GM18499 (cell line): ENCODE data around the gene TPSD1.
"Not testable (repeated sequence)": the region's sequence is repeated elsewhere in the genome, so short reads cannot be mapped to it uniquely, and the experiment has no call there.

Experiments
- ATAC-seq: cut with Tn5 transposase; IDR thresholded peaks from one replicate; pipeline ENCODE4 v1.9.1; 2021; ENCODE audit warnings: moderate number of reproducible peaks; ENCODE audit not compliant: insufficient read depth, unreplicated experiment

Gene TPSD1

DNA sequence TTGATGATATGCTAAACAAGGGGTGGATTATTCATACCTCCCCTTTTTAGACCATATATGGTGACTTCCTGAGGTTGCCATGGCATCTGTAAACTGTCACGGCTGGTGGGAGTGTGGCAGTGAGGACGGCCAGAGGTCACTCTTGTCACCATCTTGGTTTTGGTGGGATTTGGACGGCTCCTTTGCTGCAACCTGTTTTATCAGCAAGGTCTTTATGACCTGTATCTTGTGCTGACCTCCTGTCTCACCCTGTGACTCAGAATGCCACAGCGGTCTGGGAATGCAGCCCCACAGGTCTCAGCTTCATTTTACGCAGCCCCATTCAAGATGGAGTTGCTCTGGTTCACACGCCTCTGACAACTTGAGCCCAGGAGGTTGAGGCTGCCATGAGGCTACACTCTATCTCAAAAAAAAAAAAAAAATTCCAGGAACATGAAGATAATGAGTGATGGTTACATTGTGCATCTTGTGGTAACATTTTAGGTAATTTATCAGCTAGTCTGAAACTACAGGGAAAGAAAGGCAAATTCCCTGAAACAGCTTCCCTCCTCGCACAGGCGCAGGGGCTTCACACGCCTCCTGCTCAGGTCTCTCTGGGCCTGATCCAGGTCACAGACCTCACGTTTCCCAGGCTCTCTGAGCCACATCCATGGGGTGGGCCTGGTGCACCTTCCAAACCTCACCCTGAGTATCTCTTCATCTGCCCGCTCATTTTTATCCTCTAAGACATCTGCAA lies 38.2 kb downstream of the TPSD1 start:
- ATAC-seq: no peak

DNA sequence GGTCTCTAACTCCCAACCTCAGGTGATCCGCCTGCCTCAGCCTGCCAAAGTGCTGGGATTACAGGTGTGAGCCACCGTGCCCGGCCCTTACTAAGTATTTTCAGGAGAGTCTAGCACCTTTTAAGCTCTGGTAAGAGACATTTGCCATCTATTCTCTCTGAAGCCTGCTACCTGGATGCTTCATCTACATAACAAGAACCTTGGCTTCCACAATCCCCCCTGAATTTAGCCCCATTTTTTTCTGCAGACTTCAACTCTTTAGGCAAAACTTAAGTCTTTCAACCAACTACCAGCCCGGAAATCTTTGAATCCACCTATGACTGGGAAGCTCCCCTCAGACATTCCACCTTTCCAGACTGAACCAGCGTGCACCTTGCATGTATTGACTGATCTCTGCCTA lies 39.6 kb downstream of the TPSD1 start:
- ATAC-seq: no peak

DNA sequence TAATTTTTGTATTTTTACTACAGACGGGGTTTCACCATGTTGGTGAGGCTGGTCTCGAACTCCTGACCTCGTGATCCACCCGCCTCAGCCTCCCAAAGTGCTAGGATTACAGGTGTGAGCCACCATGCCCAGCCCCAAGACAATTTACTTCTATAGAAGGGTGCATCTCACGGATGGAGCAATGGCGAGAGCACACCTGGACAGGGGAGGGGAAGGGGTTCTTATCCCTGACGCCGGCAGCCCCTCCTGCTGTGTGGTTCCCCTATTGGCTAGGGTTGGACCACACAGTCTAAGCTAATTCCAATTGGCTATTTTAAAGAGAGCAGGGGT lies 40.8 kb downstream of the TPSD1 start:
- not testable (repeated sequence) for ATAC-seq

DNA sequence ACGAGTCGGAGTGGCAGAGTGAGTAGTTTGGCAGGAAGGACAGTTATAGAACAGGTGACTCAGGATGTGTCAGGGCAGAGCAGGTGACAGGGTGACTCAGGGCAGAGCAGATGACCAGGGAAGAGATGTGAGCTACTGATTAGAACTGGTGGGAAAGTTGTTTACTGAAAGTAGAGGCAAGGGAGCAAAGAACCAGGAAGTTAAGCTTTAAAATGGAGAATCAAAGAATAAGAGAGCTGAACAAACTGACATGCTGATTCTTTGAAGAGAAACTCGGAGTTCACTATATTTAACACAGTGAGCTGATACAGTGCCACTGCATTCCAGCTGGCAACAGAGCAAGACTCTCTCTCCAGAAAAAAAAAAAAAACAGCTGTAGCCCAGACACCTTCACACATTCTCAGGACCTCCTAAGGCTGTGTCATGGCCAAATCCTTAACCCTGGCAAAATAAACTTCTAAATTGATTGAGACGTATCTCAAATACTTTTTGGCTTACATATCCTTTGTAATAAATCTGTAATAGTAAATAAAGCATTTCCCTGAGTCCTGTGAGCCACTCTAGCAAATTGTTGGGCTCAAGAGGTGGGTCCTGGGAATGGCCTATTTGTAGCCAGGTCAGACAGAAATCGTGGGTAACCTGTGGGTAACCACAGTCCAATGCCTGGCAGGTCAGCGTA lies 41.3 kb downstream of the TPSD1 start:
- no peak for ATAC-seq

DNA sequence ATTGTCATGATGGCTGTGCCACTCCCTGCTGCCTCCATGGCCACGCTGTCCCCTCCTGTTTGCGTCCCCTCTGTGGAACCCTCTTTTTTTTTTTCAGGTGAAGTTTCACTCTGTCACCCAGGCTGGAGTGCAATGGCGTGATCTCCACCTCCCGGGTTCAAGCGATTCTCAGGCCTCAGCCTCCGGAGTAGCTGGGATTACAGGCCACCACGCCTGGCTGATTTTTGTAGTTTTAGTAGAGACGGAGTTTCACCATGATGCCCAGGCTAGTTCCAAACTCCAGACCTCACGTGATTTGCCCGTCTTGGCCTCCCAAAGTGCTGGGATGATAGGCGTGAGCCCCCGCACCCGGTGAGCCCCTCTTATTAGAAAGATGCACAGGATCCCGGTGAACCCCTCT lies 42.5 kb downstream of the TPSD1 start:
- ATAC-seq: no peak

DNA sequence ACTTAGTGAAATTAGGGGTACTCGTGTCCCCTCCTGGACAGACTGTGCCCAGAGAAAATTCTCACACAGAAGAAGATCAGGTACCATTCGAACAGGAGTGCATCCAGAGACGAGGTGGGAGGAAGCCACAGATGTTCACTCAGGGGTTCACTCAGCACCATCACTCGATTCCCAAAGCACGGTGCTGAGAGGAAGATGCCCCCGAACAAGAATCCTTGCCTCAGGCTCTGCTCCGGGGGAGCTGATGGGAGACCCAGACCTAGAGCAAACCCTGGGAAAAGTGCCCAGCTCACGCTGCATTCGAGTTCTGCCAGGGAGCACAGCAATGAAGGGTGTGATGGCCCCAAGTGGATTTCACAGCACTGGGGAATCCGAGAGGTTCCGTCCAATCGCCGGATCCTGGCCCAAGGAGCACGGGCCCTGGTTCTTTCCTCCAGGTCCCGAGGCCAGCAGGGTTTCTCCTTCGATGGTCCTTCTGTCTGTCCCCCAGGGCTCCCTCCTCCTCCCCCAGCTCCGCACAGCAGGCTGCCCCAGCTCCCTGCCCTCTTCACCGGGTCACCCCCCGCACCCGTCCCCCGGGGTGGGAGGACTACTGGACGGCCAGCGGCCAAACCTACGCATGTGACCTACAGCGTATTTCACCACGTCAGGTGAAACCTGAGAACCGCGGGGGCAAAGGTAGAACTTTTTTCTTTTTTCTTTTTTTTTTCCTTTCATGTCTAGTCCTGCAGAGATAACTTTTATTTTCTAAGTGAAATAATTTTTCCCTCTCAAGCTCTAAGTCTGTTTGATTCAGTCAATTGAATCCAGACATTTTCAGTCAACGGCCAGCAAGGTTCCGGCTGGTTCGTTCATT lies 43.4 kb downstream of the TPSD1 start:
- ATAC-seq: no peak

DNA sequence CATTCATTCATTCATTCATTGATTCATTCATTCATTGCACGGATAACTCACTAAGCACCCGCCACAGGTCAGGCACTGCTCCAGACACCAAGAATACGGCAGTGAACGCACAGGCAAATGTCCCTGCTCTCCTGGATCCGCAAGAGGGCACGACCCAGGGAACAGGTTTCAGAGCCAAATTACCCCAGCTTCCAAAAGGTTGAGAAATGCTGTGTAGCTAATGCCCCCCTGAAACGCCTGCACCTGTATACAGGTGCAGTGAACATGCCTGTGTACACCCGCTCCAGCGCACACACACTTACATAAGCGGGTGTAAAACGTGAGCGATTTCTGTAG lies 44.0 kb downstream of the TPSD1 start:
- no peak for ATAC-seq

DNA sequence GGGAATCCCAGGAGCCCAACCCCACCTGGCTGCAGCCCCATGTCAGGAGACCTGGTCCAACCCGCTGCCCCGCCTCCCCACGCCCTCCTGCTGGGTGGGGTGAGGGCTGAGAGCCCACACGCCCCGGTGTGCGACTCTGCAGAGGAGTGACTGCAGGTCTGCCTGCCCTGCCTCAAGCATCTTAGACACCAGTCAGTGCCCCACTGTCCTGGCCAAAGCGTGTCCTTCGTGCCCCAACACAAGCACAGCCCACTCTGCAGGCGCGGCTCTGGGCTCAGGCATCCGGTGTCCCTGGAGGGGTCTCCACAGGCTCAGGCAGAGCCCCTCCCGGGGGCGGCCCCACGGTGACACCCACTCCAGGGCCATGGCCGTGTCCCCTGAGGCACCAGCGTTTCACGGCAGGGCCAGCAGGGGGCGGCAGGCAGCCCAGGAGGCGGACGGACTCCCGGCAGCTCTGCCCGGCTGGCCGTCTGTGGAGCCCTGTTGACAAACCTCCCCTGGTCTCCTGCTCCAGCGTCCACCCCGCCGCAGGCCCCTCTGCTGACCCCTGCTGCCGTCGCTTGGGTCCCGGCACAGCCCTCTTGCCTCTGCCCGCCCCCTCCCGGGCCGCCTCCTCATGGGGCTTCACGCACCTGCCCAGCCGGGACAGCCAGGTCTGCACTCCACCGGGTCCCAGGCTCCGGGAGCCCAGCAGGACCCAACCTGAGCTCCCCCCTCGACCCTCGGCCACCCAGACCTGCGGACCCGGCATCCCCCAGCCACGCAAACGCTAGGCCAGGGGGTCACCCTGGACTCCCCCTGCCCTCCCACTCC lies 45.0 kb downstream of the TPSD1 start:
- no peak for ATAC-seq

DNA sequence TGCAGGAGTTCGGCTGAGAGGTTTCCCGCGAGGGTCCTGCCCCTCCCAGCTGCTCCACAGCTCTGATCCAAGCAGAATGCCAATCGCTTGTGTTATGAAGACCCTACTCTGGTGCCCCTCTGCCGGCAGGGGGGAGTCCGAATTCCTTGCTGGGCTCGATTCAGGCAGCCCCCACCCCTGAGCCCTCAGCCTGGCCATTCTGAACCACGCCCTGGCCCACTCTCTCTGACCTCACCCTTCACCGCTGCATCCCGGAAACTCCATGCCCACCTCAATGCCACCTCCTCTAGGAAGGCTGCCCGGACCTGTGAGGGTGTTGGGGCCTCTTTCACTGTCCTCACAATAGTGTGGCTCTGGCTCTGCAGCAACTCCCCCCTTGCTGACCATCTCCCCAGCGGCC lies 45.7 kb downstream of the TPSD1 start:
- ATAC-seq: no peak

DNA sequence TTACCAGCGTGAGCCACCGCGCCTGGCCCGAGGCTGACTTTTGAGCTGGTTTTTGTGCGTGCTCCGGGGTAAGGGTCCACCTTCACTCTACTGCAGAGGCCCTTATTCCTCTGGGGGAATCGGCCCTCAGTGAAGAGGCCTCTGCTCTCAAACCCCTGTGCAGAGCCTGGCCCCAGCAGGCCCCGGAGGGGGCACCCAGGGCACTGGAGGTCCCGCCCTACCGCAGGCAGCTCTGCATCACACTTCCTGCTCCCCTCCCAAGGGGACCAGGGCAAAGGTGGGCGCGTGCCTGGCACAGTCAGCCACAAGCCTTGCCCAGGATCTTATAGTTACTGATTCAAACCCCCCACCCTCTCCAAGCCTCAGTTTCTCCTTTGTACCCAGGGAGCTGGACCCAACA lies 50.0 kb downstream of the TPSD1 start:
- ATAC-seq: no peak

DNA sequence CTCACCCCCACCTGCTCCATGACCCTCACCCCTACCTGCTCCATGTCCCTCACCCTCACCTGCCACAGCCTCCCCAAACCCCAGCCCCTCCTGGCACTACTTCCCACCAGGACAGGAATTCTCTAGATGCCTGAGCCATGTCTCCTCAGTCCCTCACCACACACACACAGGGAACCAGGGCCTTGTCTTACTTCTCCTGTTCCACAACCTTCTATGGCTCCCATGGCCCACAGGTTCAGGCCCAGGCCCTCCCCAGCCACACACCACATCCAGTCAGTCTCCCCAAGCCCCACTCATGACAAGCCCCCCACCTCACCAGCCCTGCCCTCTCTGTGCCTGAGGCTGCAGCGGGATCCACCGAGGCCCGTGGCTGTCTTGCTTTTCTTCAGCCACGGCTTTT lies 50.5 kb downstream of the TPSD1 start:
- no peak for ATAC-seq

DNA sequence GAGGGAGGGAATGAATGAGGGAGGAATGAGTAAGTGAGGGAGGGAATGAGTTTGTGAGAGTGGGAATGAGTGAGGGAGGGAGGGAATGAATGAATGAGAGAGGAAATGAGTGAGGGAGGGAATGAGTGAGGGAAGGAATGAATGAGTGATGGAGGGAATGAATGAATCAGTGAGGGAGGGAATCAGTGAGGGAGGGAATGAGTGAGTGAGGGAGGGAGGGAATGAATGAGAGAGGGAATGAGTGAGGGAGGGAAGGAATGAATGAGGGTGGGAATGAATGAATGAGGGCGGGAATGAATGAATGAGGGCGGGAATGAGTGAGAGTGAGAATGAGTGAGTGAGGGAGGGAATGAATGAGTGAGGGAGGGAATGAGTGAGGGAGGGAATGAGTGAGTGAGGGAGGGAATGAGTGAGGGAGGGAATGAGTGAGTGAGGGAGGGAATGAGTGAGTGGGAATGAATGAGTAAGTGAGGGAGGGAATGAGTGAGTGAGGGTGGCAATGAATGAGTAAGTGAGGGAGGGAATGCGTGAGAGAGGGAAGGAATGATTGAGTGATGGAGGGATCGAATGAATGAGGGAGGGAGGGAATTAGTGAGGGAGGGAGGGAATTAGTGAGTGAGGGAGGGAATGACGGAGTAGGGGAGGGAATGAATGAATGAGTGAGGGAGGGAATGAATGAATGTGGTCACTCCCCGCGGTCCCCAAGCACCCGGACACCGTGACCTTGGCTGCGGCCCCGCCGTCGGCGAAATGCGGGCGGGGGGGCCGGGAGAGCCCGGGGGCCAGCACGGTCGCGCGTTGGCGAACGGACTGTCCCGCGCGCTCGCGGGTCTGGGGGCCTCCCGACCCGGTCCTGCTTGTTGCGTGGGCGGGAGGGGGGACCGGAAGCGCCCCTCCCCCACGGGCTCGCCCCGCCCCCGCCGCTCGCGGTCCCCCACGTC lies 52.4 kb downstream of the TPSD1 start:
- no peak for ATAC-seq
